ENCODE results near the gene N4BP3.

The N4BP3 gene

DNA sequence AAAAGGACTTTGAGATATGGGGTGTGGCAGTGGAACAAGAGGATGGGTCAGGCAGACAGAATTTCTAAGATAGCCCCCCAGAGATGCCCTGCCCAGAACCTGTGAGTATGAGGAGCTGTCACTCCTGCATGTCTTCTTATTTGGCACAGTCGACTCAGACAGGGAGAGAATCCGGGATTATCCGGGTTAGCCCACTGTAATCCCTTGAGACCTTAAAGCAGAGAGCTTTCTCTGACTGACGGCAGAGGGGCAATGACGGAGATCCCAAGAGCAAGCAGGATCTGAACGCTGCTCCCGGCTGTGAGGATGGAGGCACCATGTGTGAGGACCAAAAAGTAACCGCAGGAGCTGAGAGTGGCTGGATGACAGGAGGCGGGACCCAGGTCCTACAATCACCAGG lies 49.1 kb downstream of the N4BP3 start:
- Histone ChIP-seq H3K4me1 (ENCODE audit: control insufficient read depth, insufficient read depth, low read length) (peaks cover 2% of the 10 kb centered on the region), H3K4me3 (ENCODE audit: low read length) (no peak overlapping the region), H3K36me3 (ENCODE audit: insufficient read depth, low read length) (no peaks in the 10 kb centered on the region), H3K27me3 (ENCODE audit: control insufficient read depth, insufficient read depth, low read length) (peaks cover 46% of the 10 kb centered on the region), H3K9ac (ENCODE audit: low read depth, low read length) (no peak overlapping the region), H3K4me2 (ENCODE audit: low read length) (no peak overlapping the region), H3K9me3 (replicated peaks; ENCODE audit: low read length) (no peaks in the 10 kb centered on the region)

DNA sequence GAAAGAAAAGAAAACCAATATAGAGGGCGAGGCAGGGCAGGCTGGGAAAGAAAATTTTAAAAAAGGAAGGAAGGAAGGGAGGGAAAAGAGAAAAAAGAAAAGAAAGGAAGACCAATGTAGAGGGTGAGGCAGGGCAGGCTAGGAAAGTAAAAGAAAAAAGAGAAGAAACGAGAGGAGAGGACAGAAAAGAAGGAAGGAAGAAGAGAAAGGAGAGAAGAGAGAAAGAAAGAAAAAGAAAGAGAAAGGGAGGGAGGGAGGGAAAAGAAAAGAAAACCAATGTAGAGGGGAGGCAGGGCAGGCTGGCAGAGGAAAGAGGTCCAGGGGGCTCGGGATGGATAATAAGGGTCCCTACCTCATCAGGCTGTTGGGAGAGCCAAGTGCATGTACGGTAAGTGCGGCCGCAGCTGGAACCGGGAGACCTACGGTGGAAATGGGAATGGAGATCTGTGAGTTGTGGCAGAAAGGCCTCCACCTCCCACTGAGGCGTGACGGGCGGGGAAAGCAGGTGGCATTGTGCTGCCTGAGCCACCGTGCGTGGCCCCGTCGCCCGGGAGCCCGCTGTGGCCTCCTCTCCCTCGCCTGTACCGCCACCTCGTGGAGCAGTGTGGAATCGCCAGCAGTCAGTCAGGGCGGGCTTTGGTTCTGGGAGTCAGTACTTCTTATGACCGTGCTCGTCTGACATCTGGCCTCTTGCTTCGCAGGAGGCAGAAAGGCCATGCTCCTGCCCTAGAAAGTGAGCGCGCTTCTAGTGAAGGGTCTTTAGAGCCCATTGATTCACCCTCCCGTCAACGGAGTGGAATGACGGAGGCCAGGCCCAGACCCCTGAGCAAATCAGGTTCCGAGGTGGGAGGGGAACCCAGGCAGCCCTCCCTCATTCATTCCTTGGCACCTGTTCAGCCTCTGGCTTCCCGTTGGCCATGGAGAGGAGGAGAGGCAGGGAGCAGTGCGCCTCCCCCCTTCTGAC lies 50.7 kb downstream of the N4BP3 start:
- Histone ChIP-seq H3K9ac (ENCODE audit: low read depth, low read length) (no peak overlapping the region), H3K9me3 (replicated peaks; ENCODE audit: low read length) (no peaks in the 10 kb centered on the region), H3K4me2 (ENCODE audit: low read length) (peak overlapping the region; percentile 78), H3K27me3 (ENCODE audit: control insufficient read depth, insufficient read depth, low read length) (peaks cover 49% of the 10 kb centered on the region), H3K4me1 (ENCODE audit: control insufficient read depth, insufficient read depth, low read length) (peaks cover 2% of the 10 kb centered on the region), H3K36me3 (ENCODE audit: insufficient read depth, low read length) (no peaks in the 10 kb centered on the region), H3K4me3 (ENCODE audit: low read length) (no peak overlapping the region)

DNA sequence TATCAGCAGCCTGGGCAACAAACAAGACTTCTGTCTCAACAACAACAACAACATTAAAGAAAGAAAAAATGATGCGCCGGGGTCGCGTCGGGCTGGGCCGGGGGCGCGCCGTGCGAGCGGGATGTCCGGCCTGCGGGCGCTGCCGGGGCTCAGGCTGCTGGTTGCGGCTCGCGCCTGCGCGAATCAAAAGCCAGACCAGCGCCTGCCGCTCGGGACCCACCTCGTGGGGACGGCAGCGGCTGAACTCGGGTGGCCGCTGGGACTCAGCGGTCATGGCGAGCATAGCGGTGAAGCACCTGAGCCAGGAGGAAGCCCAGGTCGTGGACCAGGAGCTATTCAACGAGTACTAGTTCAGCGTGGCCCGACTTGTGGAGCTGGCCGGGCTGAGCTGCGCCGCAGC lies 52.2 kb downstream of the N4BP3 start:
- Histone ChIP-seq H3K36me3 (ENCODE audit: insufficient read depth, low read length) (no peaks in the 10 kb centered on the region), H3K4me2 (ENCODE audit: low read length) (no peak overlapping the region), H3K4me1 (ENCODE audit: control insufficient read depth, insufficient read depth, low read length) (peaks cover 2% of the 10 kb centered on the region), H3K27me3 (ENCODE audit: control insufficient read depth, insufficient read depth, low read length) (peaks cover 48% of the 10 kb centered on the region), H3K4me3 (ENCODE audit: low read length) (no peak overlapping the region), H3K9me3 (replicated peaks; ENCODE audit: low read length) (no peaks in the 10 kb centered on the region), H3K9ac (ENCODE audit: low read depth, low read length) (no peak overlapping the region)

DNA sequence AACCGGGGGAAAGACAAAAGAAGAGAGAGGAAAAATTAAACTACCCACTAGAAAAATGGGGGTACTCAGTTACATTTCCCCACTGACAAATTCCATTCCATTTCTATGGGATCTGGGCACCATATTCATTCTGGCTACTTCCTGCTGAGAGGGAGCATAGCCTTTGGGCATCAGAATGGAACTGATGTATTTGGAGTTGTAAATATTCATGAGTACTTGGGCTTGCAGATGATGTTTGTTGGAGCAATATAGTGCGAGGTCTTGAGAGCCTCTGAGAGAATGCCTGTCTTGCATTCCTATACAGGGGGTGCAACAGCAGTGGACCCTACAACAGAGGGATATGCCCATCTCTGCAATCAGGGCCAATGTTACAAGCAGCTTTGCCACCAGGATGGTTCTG lies 57.1 kb downstream of the N4BP3 start:
- Histone ChIP-seq H3K36me3 (ENCODE audit: insufficient read depth, low read length) (no peaks in the 10 kb centered on the region), H3K9ac (ENCODE audit: low read depth, low read length) (no peak overlapping the region), H3K4me1 (ENCODE audit: control insufficient read depth, insufficient read depth, low read length) (no peaks in the 10 kb centered on the region), H3K4me3 (ENCODE audit: low read length) (no peak overlapping the region), H3K9me3 (replicated peaks; ENCODE audit: low read length) (no peaks in the 10 kb centered on the region), H3K4me2 (ENCODE audit: low read length) (no peak overlapping the region), H3K27me3 (ENCODE audit: control insufficient read depth, insufficient read depth, low read length) (peaks cover 27% of the 10 kb centered on the region)

DNA sequence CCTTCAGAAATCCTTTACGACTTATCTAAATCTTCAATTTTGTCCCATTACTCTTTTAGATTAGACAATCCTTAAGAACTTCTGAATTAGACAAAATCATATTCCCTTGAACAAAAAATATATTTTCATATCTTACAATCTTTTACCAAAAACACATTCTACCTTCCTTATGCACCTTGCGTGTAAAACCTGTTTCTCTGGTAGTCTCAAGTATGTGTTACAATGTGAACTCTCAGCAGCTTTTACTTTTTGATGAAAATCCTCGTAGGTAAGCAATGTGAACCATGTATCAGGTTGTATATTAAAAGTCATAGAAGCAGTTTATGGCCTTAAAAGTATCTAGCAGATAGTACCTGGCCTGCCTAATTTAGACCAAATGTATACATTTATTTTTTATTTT lies 61.1 kb downstream of the N4BP3 start:
- Histone ChIP-seq H3K4me3 (ENCODE audit: low read length) (no peak overlapping the region), H3K4me1 (ENCODE audit: control insufficient read depth, insufficient read depth, low read length) (no peaks in the 10 kb centered on the region), H3K9ac (ENCODE audit: low read depth, low read length) (no peak overlapping the region), H3K4me2 (ENCODE audit: low read length) (no peak overlapping the region), H3K36me3 (ENCODE audit: insufficient read depth, low read length) (no peaks in the 10 kb centered on the region), H3K9me3 (replicated peaks; ENCODE audit: low read length) (peaks cover under 1% of the 10 kb centered on the region), H3K27me3 (ENCODE audit: control insufficient read depth, insufficient read depth, low read length) (peaks cover 5% of the 10 kb centered on the region)
